Fibroblast of lung (primary cell): ENCODE data around the gene DLG4. TPM values are rescaled to one million over a fixed set of nuclear protein-coding genes. Genes with fewer than 3 reads are reported as not detected.

Experiments
- DNase-seq, 2 donors: peaks; one replicate each; pipeline versions ENCODE4 v3.0.0 to v3.0.0-alpha.2; 2010; ENCODE audit warnings: low read depth in 2 of 2
- H2AFZ ChIP-seq: 2 replicates; pipeline ENCODE4 v1.5.1; 2012; ENCODE audit warnings: low read length, control low read depth, inconsistent platforms
- H3K27ac ChIP-seq: 2 replicates; pipeline ENCODE4 v1.5.1; 2011; ENCODE audit warnings: low read length, control low read depth; ENCODE audit not compliant: insufficient read depth
- H3K27me3 ChIP-seq: 2 replicates; pipeline ENCODE4 v1.5.1; 2011; ENCODE audit warnings: mild to moderate bottlenecking, low read length; ENCODE audit not compliant: control insufficient read depth, insufficient read depth
- H3K36me3 ChIP-seq: 2 replicates; pipeline ENCODE4 v1.5.1; 2011; ENCODE audit warnings: low read length; ENCODE audit not compliant: control insufficient read depth, insufficient read depth
- H3K4me1 ChIP-seq: 2 replicates; pipeline ENCODE4 v1.5.1; 2011; ENCODE audit warnings: low read length; ENCODE audit not compliant: control insufficient read depth, insufficient read depth; ENCODE audit errors: extremely low read depth
- H3K4me2 ChIP-seq: 2 replicates; pipeline ENCODE4 v1.5.1; 2011; ENCODE audit warnings: low read length, control low read depth; ENCODE audit not compliant: insufficient read depth; ENCODE audit errors: extremely low read depth
- H3K4me3 ChIP-seq, 4 experiments: fragments of 200-600 bp in 1 of 4; sonication (generic) in 1 of 4; replicated peaks in 1 of 4; 2 replicates each; pipeline ENCODE4 v1.5.1; 2011 to 2016; ENCODE audit warnings: low read length in 4 of 4, low read depth in 3 of 4, mild to moderate bottlenecking in 3 of 4, control low read depth in 2 of 4, inconsistent platforms in 1 of 4, mixed read lengths in 1 of 4; ENCODE audit not compliant: insufficient read depth in 1 of 4; ENCODE audit errors: control extremely low read depth in 1 of 4
- H3K79me2 ChIP-seq: 2 replicates; pipeline ENCODE4 v1.5.1; 2012; ENCODE audit warnings: mild to moderate bottlenecking, low read length, inconsistent platforms; ENCODE audit not compliant: control insufficient read depth, insufficient read depth
- H3K9ac ChIP-seq: 2 replicates; pipeline ENCODE4 v1.5.1; 2011; ENCODE audit warnings: mild to moderate bottlenecking, low read length, control low read depth; ENCODE audit not compliant: insufficient read depth
- H3K9me3 ChIP-seq: 2 replicates; pipeline ENCODE4 v1.5.1; 2012; ENCODE audit warnings: low read depth, low read length; ENCODE audit not compliant: control insufficient read depth, insufficient read depth
- H4K20me1 ChIP-seq: 2 replicates; pipeline ENCODE4 v1.5.1; 2011; ENCODE audit warnings: low read length; ENCODE audit not compliant: control insufficient read depth, insufficient read depth; ENCODE audit errors: extremely low read depth
- CTCF ChIP-seq, 2 donors: IDR thresholded peaks in 1 of 2; conservative IDR thresholded peaks in 1 of 2; 1 replicate in 1 of 2; 2 replicates in 1 of 2; pipeline ENCODE4 v1.5.1; 2011 to 2012; ENCODE audit warnings: low read length in 2 of 2, control low read depth in 1 of 2, inconsistent platforms in 1 of 2, low read depth in 1 of 2, mild to moderate bottlenecking in 1 of 2
- EZH2 ChIP-seq: IDR thresholded peaks from 2 replicates; pipeline ENCODE4 v1.5.1; 2012; ENCODE audit warnings: low read length, control low read depth, mild to moderate bottlenecking; ENCODE audit errors: missing control alignments
- polyA plus RNA-seq, 2 donors: library from polyadenylated mRNA; depleted of rRNA in 1 of 2; stranded (reverse) in 1 of 2; unstranded in 1 of 2; fragments of >200 nt; gene quantifications; 2 replicates each; pipeline ENCODE4 v1.2.1, GENCODE V29; 2011 to 2012; ENCODE audit warnings: missing spikeins in 1 of 2
- total RNA-seq: library from RNA; depleted of rRNA; stranded (reverse); fragments of >200 nt; gene quantifications from 2 replicates; pipeline ENCODE4 v1.2.1, GENCODE V29; 2014

Gene DLG4
- total and polyA plus RNA-seq, 2 donors (not counting 1 experiment from before 2014, with no cell fraction given): 11.3 to 22.0 TPM

DNA sequence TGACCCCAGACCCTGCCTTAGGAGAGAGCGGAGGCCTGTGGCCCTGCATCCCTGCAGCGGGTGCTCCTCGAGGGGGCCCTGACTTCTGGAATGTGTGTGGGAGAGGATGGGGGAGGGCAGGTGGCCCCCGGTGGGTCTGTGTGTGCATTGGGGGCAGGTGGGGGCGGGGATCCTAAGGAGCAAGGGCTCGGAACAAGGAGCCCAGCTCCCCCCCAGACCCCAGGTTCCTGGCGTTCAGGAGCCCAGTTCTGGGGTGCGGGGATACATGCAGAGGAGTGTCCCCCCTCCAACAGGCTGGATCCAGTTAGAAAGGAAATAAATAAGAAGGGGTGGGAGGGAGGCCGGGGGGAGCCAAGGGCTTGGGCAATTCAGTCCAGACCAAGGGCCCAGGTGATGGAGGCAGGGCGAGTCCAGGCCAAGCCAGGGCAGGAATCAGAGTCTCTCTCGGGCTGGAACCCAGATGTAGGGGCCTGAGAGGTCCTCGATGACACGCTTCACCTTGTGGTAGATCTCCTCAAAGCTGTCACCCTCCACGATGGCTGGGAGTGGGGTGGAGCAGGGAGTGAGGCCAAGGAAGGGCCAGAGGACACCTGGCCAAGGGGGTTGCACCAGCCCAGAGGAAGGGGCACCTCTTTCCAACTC, 29.2 kb downstream of the DLG4 start:
- Histone ChIP-seq H2AFZ (no peak overlapping the region), H3K36me3 (peaks cover 9% of the 10 kb centered on the region), H3K79me2 (no peaks in the 10 kb centered on the region), H3K4me2 (no peak overlapping the region), H3K4me3 (no peak overlapping the region), H4K20me1 (no peaks in the 10 kb centered on the region), H3K27ac (no peak overlapping the region), H3K27me3 (no peaks in the 10 kb centered on the region), H3K4me1 (no peaks in the 10 kb centered on the region), H3K9ac (no peak overlapping the region), H3K9me3 (no peaks in the 10 kb centered on the region)
- no peak for DNase-seq
- no peak for TF ChIP-seq CTCF (conservative IDR thresholded peaks at IDR 0.05 in 1 of 2, IDR thresholded peaks at IDR 0.05 in 1 of 2; ENCODE audit: low read depth in 1 of 2, low read length in 2 of 2)
- no peak for TF ChIP-seq EZH2

DNA sequence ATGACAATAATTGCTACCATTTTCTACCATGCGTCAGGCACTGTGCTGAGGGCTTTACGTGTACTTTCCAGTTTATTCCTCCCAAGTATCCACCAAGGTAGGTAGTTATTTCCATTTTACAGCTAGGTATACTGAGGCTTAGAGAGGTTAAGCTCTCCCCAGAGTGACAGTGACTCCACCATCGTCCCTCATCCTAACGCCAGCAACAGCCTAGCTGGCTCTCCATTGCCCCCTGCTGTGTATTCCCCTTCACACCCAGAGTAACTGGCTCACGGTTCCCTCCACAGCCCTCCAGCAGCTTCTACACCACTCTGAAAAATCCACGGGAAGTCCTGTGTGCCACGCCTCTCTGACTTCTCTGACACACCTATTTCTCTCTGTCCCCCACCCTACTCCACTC, 33.4 kb downstream of the DLG4 start:
- TF ChIP-seq CTCF (conservative IDR thresholded peaks at IDR 0.05 in 1 of 2, IDR thresholded peaks at IDR 0.05 in 1 of 2; ENCODE audit: low read depth in 1 of 2, low read length in 2 of 2) (peak; percentile 5 to 21), EZH2 (no peak)
- H3K4me2 ChIP-seq: no peak overlapping the region
- DNase-seq: no peak
- H4K20me1 ChIP-seq: no peaks in the 10 kb centered on the region
- no peak overlapping the region for H3K27ac ChIP-seq
- no peaks in the 10 kb centered on the region for H3K9me3 ChIP-seq
- no peak overlapping the region for H3K9ac ChIP-seq
- H3K36me3 ChIP-seq: peaks cover 2% of the 10 kb centered on the region
- H3K27me3 ChIP-seq: no peaks in the 10 kb centered on the region
- H3K79me2 ChIP-seq: no peaks in the 10 kb centered on the region
- H3K4me3 ChIP-seq: no peak overlapping the region
- H3K4me1 ChIP-seq: no peaks in the 10 kb centered on the region
- H2AFZ ChIP-seq: no peak overlapping the region

- no peaks in the 10 kb centered on the region for H4K20me1 ChIP-seq
- DNase-seq: no peak
- H3K27me3 ChIP-seq: no peaks in the 10 kb centered on the region
- H3K4me2 ChIP-seq: no peak overlapping the region
- no peaks in the 10 kb centered on the region for H3K4me1 ChIP-seq
- no peaks in the 10 kb centered on the region for H3K79me2 ChIP-seq
- no peak overlapping the region for H3K27ac ChIP-seq
- H3K9ac ChIP-seq: no peak overlapping the region
- no peaks in the 10 kb centered on the region for H3K9me3 ChIP-seq
- TF ChIP-seq EZH2 (no peak), CTCF (conservative IDR thresholded peaks at IDR 0.05 in 1 of 2, IDR thresholded peaks at IDR 0.05 in 1 of 2; ENCODE audit: low read depth in 1 of 2, low read length in 2 of 2) (no peak)
- H3K36me3 ChIP-seq: no peaks in the 10 kb centered on the region
- no peak overlapping the region for H2AFZ ChIP-seq
- no peak overlapping the region for H3K4me3 ChIP-seq
Observed at GRCh38 chr17:7184647-7185046, 35.0 kb downstream of the DLG4 start.
